HG02840 (cell line): ENCODE results near the gene TENT4A.
"Not testable (repeated sequence)": the region's sequence is repeated elsewhere in the genome, so short reads cannot be mapped to it uniquely, and the experiment has no call there.

Experiments used
- ATAC-seq: cut with Tn5 transposase; IDR thresholded peaks from one replicate; pipeline ENCODE4 v1.9.1; 2021; ENCODE audit warnings: mild to moderate bottlenecking, moderate library complexity, moderate number of reproducible peaks; ENCODE audit not compliant: unreplicated experiment, low FRiP score

Gene TENT4A

GRCh38 chr5:6766604-6767093 lies 53.4 kb downstream of the TENT4A start:
- ATAC-seq, result no peak

- no peak for ATAC-seq
Measured at GRCh38 chr5:6767481-6768063, 54.3 kb downstream of the TENT4A start.

- ATAC-seq, result no peak
Measured at GRCh38 chr5:6768590-6769230, 55.5 kb downstream of the TENT4A start.

- ATAC-seq, result no peak
Measured at GRCh38 chr5:6770826-6771607, 57.8 kb downstream of the TENT4A start.

- no peak for ATAC-seq
Measured at GRCh38 chr5:6772886-6773285, 59.7 kb downstream of the TENT4A start.

- no peak for ATAC-seq
Measured at GRCh38 chr5:6773342-6774035, 60.3 kb downstream of the TENT4A start.

DNA sequence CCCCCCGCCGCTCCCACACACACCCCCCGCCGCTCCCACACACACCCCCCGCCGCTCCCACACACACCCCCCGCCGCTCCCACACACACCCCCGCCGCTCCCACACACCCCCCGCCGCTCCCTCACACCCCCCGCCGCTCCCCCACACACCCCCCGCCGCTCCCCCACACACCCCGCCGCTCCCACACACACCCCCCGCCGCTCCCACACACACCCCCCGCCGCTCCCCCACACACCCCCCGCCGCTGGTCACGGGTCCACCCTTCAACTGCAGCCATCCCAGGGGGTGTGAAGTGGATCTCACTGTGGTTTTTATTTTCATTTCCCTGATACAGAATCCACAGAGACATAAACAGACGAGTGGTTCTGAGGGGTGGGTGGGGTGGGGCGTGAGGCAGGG lies 61.0 kb downstream of the TENT4A start:
- ATAC-seq, result not testable (repeated sequence)

- no peak for ATAC-seq
Measured at GRCh38 chr5:6774721-6775204, 61.5 kb downstream of the TENT4A start.

GRCh38 chr5:6775571-6775970 lies 62.3 kb downstream of the TENT4A start:
- ATAC-seq, result no peak

DNA sequence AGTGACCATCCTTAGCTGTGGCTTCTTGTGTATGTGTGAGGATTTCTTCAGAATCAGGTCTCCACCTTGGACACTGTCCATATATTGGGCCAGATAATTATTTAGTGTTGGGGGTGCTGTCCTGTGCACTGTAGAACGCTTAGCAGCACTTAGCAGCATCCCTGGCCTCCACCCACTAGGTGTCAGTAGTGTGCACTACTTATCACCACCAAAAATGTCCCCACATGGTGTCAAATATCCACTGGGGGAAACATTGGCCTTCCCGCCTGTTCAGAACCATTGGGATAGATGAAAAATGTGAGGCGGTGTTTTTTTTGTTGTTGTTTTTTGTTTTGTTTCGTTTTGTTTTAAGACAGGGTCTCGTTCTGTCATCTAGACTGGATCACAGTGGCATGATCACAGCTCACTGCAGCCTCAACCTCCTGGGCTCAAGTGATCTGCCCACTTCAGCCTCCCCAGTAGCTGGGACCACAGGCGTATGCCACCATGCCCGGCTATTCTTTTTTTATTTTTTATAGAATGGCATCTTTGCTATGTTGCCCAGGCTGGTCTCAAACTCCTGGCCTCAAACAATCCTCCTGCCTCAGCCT lies 67.7 kb downstream of the TENT4A start:
- ATAC-seq, result peak; percentile 83

- no peak for ATAC-seq
Measured at GRCh38 chr5:6781716-6782115, 68.5 kb downstream of the TENT4A start.

GRCh38 chr5:6783787-6784186 lies 70.6 kb downstream of the TENT4A start:
- no peak for ATAC-seq

- ATAC-seq, result no peak
Measured at GRCh38 chr5:6784481-6784880, 71.2 kb downstream of the TENT4A start.

DNA sequence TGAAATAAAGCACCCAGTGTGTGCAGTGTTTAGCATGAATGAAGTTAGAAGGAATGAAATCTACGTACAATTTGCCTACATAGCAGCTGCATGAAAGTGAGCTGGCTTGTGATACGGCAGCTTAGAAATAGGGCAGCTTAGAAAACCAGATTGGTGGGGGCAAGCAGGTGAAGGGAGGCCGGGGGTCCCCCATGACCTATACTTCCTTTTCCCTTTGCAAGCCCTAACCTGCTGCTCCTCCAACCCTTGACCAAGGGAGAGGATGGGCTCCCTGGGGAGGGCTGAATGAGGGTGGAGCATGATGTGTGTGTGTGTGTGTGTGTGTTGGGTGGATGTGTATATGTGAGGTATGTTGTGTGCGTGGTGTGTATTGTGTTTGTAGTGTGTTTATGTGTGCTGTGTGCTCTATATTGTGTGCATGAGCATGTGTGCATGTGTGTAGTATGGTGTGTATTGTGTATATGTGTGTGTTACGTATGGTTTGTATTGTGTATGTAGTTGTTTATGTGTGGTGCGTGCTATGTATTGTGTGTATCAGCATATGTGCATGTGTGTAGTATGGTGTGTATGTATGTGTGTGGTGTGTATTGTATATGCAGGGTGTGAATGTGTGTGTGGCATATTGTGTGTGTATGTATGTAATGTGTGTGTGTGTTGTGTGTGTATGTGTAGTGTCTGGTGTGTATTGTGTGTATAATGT lies 72.1 kb downstream of the TENT4A start:
- ATAC-seq, result no peak

DNA sequence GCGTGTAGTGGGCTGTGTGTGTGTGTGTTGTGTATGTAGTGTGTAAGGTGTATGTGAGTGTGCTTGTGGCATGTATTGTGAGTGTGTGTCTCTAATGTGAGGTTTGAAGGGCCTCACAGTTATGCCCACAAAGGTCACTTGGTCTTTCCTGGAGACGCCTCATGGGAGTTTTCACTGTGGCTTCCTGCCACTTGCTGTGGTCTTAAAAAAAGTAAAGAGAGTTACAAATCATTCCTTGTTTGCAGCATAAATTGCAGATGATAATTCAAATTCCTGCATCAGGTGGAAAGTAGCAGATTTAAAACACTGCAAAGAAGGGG lies 72.6 kb downstream of the TENT4A start:
- no peak for ATAC-seq

- ATAC-seq, result no peak
Measured at GRCh38 chr5:6786786-6787495, 73.7 kb downstream of the TENT4A start.

- ATAC-seq, result no peak
Measured at GRCh38 chr5:6787941-6788340, 74.7 kb downstream of the TENT4A start.

GRCh38 chr5:6788439-6788838 lies 75.2 kb downstream of the TENT4A start:
- ATAC-seq, result no peak

GRCh38 chr5:6788956-6789649 lies 75.9 kb downstream of the TENT4A start:
- no peak for ATAC-seq
